ENCODE data around the gene EFCC1. TPM values are rescaled to one million over a fixed set of nuclear protein-coding genes. Genes with fewer than 3 reads are reported as not detected.
"Not testable (repeated sequence)": the region's sequence is repeated elsewhere in the genome, so short reads cannot be mapped to it uniquely, and the experiment has no call there.

The EFCC1 gene
- total RNA-seq, 1 donor from 2014 or later, result 0.20 TPM

GRCh38 chr3:129057249-129057648 lies 56.1 kb downstream of the EFCC1 start:
- ATAC-seq, result no peak

GRCh38 chr3:129058441-129059200 lies 57.5 kb downstream of the EFCC1 start:
- ATAC-seq, result no peak

- ATAC-seq, result no peak
Measured at GRCh38 chr3:129059311-129059958, 58.3 kb downstream of the EFCC1 start.

GRCh38 chr3:129060276-129061022 lies 59.3 kb downstream of the EFCC1 start, which contains the start of gene GP9:
Gene GP9 (plus strand): TSS chr3:129060779. CDS start chr3:129061740, 961 bp downstream.
- ATAC-seq, result no peak

GRCh38 chr3:129061023-129061887 lies 60.2 kb downstream of the EFCC1 start:
- no peak for ATAC-seq

- ATAC-seq, result no peak
Measured at GRCh38 chr3:129061888-129062834, 61.1 kb downstream of the EFCC1 start.

GRCh38 chr3:129063091-129063640 lies 62.1 kb downstream of the EFCC1 start:
- no peak for ATAC-seq

- ATAC-seq, result peak; percentile 60
Measured at GRCh38 chr3:129063841-129064482, 62.9 kb downstream of the EFCC1 start.

GRCh38 chr3:129065016-129065719 lies 64.1 kb downstream of the EFCC1 start:
- no peak for ATAC-seq

- no peak for ATAC-seq
Measured at GRCh38 chr3:129065720-129066073, 64.6 kb downstream of the EFCC1 start.

- not testable (repeated sequence) for ATAC-seq
Measured at GRCh38 chr3:129067719-129068118, 66.6 kb downstream of the EFCC1 start.

- ATAC-seq, result no peak
Measured at GRCh38 chr3:129068291-129068886, 67.3 kb downstream of the EFCC1 start.

GRCh38 chr3:129069313-129070085 lies 68.4 kb downstream of the EFCC1 start:
- ATAC-seq, result not testable (repeated sequence)

- ATAC-seq, result no peak
Measured at GRCh38 chr3:129070086-129070885, 69.2 kb downstream of the EFCC1 start.

- ATAC-seq, result no peak
Measured at GRCh38 chr3:129077222-129077621, 76.1 kb downstream of the EFCC1 start.

GRCh38 chr3:129078510-129078909 lies 77.4 kb downstream of the EFCC1 start:
- no peak for ATAC-seq

- no peak for ATAC-seq
Measured at GRCh38 chr3:129081503-129081902, 80.4 kb downstream of the EFCC1 start.

GRCh38 chr3:129082026-129082425 lies 80.9 kb downstream of the EFCC1 start:
- ATAC-seq, result no peak
